Raji (cell line): ENCODE results near the gene TUSC1.

Experiments
- POLR2A ChIP-seq: IDR thresholded peaks from 2 replicates; pipeline ENCODE4 v1.6.1; 2011; ENCODE audit warnings: low read depth, low read length, control low read depth; ENCODE audit not compliant: insufficient read depth

Gene TUSC1

GRCh38 chr9:25636026-25636425, 42.2 kb downstream of the TUSC1 start:
- no peak for TF ChIP-seq POLR2A

GRCh38 chr9:25629231-25629630, 49.0 kb downstream of the TUSC1 start:
- TF ChIP-seq POLR2A, result no peak
